HG02885 (cell line): ENCODE data around the gene TMEM11.
"Not testable (repeated sequence)": the region's sequence is repeated elsewhere in the genome, so short reads cannot be mapped to it uniquely, and the experiment has no call there.

Experiments used
- ATAC-seq: cut with Tn5 transposase; IDR thresholded peaks from one replicate; pipeline ENCODE4 v1.9.1; 2021; ENCODE audit warnings: mild to moderate bottlenecking; ENCODE audit not compliant: unreplicated experiment, poor library complexity

The TMEM11 gene

GRCh38 chr17:21242780-21243515, 29.0 kb upstream of the TMEM11 start:
- no peak for ATAC-seq

GRCh38 chr17:21242026-21242697, 28.2 kb upstream of the TMEM11 start:
- ATAC-seq = no peak

GRCh38 chr17:21241564-21241963, 27.6 kb upstream of the TMEM11 start:
- no peak for ATAC-seq

- ATAC-seq = no peak
Observed at GRCh38 chr17:21240369-21241055, 26.6 kb upstream of the TMEM11 start.

GRCh38 chr17:21239680-21240368, 25.9 kb upstream of the TMEM11 start:
- ATAC-seq = no peak

GRCh38 chr17:21235921-21236320, 22.0 kb upstream of the TMEM11 start:
- no peak for ATAC-seq

- no peak for ATAC-seq
Observed at GRCh38 chr17:21233581-21234347, 19.8 kb upstream of the TMEM11 start.

- ATAC-seq = no peak
Observed at GRCh38 chr17:21232033-21232749, 18.2 kb upstream of the TMEM11 start.

- ATAC-seq = no peak
Observed at GRCh38 chr17:21231533-21231932, 17.6 kb upstream of the TMEM11 start.

- no peak for ATAC-seq
Observed at GRCh38 chr17:21228845-21229244, 14.9 kb upstream of the TMEM11 start.

- ATAC-seq = no peak
Observed at GRCh38 chr17:21228111-21228510, 14.2 kb upstream of the TMEM11 start.

- not testable (repeated sequence) for ATAC-seq
Observed at GRCh38 chr17:21227277-21227676, 13.3 kb upstream of the TMEM11 start.

GRCh38 chr17:21223086-21223485, 9.1 kb upstream of the TMEM11 start:
- no peak for ATAC-seq

- ATAC-seq = no peak
Observed at GRCh38 chr17:21218831-21219380, 4.9 kb upstream of the TMEM11 start.

- no peak for ATAC-seq
Observed at GRCh38 chr17:21218101-21218500, 4.1 kb upstream of the TMEM11 start.

GRCh38 chr17:21217346-21217745, 3.4 kb upstream of the TMEM11 start:
- no peak for ATAC-seq

GRCh38 chr17:21215935-21216334, 2.0 kb upstream of the TMEM11 start:
- no peak for ATAC-seq

- peak; percentile 17 for ATAC-seq
Observed at GRCh38 chr17:21214777-21215541, 998 bp upstream of the TMEM11 start.
